Measurements from ENCODE around the gene RSPRY1.

Gene RSPRY1

GRCh38 chr16:57235128-57236021, 49.2 kb downstream of the RSPRY1 start:
- CTCF ChIA-PET = interaction anchor here (0.9 to 1.5 kb wide), 11 partner anchors 8 to 52 kb away, joined by 3 to 4 read pairs (median 3); partner anchors contain the start of gene ARL2BP
- TF ChIP-seq CTCF (IDR thresholded peaks at IDR 0.05; ENCODE audit: control extremely low read depth, extremely low read depth, low read depth, missing control alignments) = no peak
- peak; percentile 29 for DNase-seq (ENCODE audit: extremely low spot score)
- POLR2A ChIA-PET = no interaction called here

GRCh38 chr16:57236022-57236350, 49.9 kb downstream of the RSPRY1 start:
- no peak for TF ChIP-seq CTCF (IDR thresholded peaks at IDR 0.05; ENCODE audit: control extremely low read depth, extremely low read depth, low read depth, missing control alignments)
- CTCF ChIA-PET = interaction anchor here (0.9 to 1.5 kb wide), 11 partner anchors 8 to 53 kb away, joined by 3 to 4 read pairs (median 3); partner anchors contain the start of gene ARL2BP
- no peak for DNase-seq (ENCODE audit: extremely low spot score)
- POLR2A ChIA-PET = no interaction called here

- ChIA-PET CTCF (interaction anchor here (1.4 kb wide), 1 partner anchor 9 kb away, joined by 3 read pairs; no protein-coding TSS in a partner anchor), POLR2A (no interaction called here)
- DNase-seq (ENCODE audit: extremely low spot score) = no peak
- no peak for TF ChIP-seq CTCF (IDR thresholded peaks at IDR 0.05; ENCODE audit: control extremely low read depth, extremely low read depth, low read depth, missing control alignments)
Measured at GRCh38 chr16:57238682-57239081, 52.6 kb downstream of the RSPRY1 start.

GRCh38 chr16:57239107-57239506, 53.0 kb downstream of the RSPRY1 start:
- no peak for TF ChIP-seq CTCF (IDR thresholded peaks at IDR 0.05; ENCODE audit: control extremely low read depth, extremely low read depth, low read depth, missing control alignments)
- ChIA-PET CTCF (no interaction called here), POLR2A (no interaction called here)
- no peak for DNase-seq (ENCODE audit: extremely low spot score)

GRCh38 chr16:57240851-57241250, 54.7 kb downstream of the RSPRY1 start:
- CTCF ChIA-PET = interaction anchor here (0.7 to 1.7 kb wide), 9 partner anchors 9 to 195 kb away, joined by 3 to 4 read pairs (median 3); no protein-coding TSS in a partner anchor
- no peak for TF ChIP-seq CTCF (IDR thresholded peaks at IDR 0.05; ENCODE audit: control extremely low read depth, extremely low read depth, low read depth, missing control alignments)
- DNase-seq (ENCODE audit: extremely low spot score) = peak; percentile 32
- POLR2A ChIA-PET = interaction anchor here (0.9 kb wide), 1 partner anchor 14 kb away, joined by 5 read pairs; no protein-coding TSS in a partner anchor

GRCh38 chr16:57242650-57243049, 56.5 kb downstream of the RSPRY1 start:
- no peak for DNase-seq (ENCODE audit: extremely low spot score)
- TF ChIP-seq CTCF (IDR thresholded peaks at IDR 0.05; ENCODE audit: control extremely low read depth, extremely low read depth, low read depth, missing control alignments) = no peak
- CTCF ChIA-PET = interaction anchor here (0.6 to 1.7 kb wide), 3 partner anchors 15 to 37 kb away, joined by 3 to 6 read pairs (median 3); no protein-coding TSS in a partner anchor
- POLR2A ChIA-PET = interaction anchor here (0.5 kb wide), 1 partner anchor 57 kb away, joined by 3 read pairs; the partner anchor contains the start of genes PSME3IP1 and RSPRY1

All from GM10248 (cell line).